Liver (tissue), 9 donors: Measurements from ENCODE around the gene CORO2B. TPM values are rescaled to one million over a fixed set of nuclear protein-coding genes. Genes with fewer than 3 reads are reported as not detected.

ENCODE experiments used
- DNase-seq: peaks from one replicate; pipeline ENCODE4 v3.0.0-alpha.2; 2017; ENCODE audit warnings: low spot score
- H3K27ac ChIP-seq, 2 donors: one replicate each; pipeline ENCODE4 v1.7.0; 2013; ENCODE audit warnings: inconsistent platforms in 2 of 2, low read length in 2 of 2, control low read depth in 1 of 2, low read depth in 1 of 2, mild to moderate bottlenecking in 1 of 2
- H3K27me3 ChIP-seq, 4 donors: one replicate each; pipeline versions ENCODE4 v1.6.1 to v1.7.0; 2013; ENCODE audit warnings: low read length in 3 of 4, inconsistent platforms in 1 of 4, mild to moderate bottlenecking in 1 of 4, moderate library complexity in 1 of 4; ENCODE audit not compliant: control insufficient read depth in 4 of 4, insufficient read depth in 4 of 4
- H3K36me3 ChIP-seq, 4 donors: one replicate each; pipeline versions ENCODE4 v1.6.1 to v1.7.0; 2013; ENCODE audit warnings: low read length in 3 of 4, mild to moderate bottlenecking in 3 of 4, low read depth in 1 of 4, moderate library complexity in 1 of 4; ENCODE audit not compliant: control insufficient read depth in 4 of 4, insufficient read depth in 3 of 4
- H3K4me1 ChIP-seq, 4 donors: one replicate each; pipeline versions ENCODE4 v1.6.1 to v1.7.0; 2013; ENCODE audit warnings: low read length in 3 of 4, mild to moderate bottlenecking in 3 of 4, moderate library complexity in 1 of 4; ENCODE audit not compliant: control insufficient read depth in 4 of 4, insufficient read depth in 4 of 4
- H3K4me3 ChIP-seq, 3 donors: one replicate each; pipeline versions ENCODE4 v1.6.1 to v1.7.0; 2013; ENCODE audit warnings: low read length in 3 of 3, control low read depth in 1 of 3, low read depth in 1 of 3, mild to moderate bottlenecking in 1 of 3
- H3K9ac ChIP-seq, 2 donors: one replicate each; pipeline ENCODE4 v1.7.0; 2013; ENCODE audit warnings: low read length in 2 of 2, mild to moderate bottlenecking in 2 of 2, moderate library complexity in 2 of 2, control low read depth in 1 of 2, low read depth in 1 of 2
- H3K9me3 ChIP-seq, 4 donors: one replicate each; pipeline versions ENCODE4 v1.6.1 to v1.7.0; 2013; ENCODE audit warnings: low read length in 3 of 4; ENCODE audit not compliant: control insufficient read depth in 4 of 4
- ATF3 ChIP-seq: IDR thresholded peaks from 2 replicates; pipeline ENCODE4 v1.6.1; 2016; ENCODE audit warnings: antibody characterized with exemption
- CTCF ChIP-seq: fragments of 150-350 bp; IDR thresholded peaks from 2 replicates; pipeline ENCODE4 v1.5.1; 2017; ENCODE audit warnings: improper control_type of control experiment, low read depth, low read length; ENCODE audit not compliant: missing input control
- EGR1 ChIP-seq, 2 donors: IDR thresholded peaks; 2 replicates each; pipeline ENCODE4 v1.6.1; 2016 to 2018; ENCODE audit warnings: antibody characterized with exemption in 2 of 2, low read depth in 2 of 2
- FOXA1 ChIP-seq: IDR thresholded peaks from 2 replicates; pipeline ENCODE4 v1.6.1; 2016; ENCODE audit warnings: antibody characterized with exemption
- FOXA2 ChIP-seq: IDR thresholded peaks from 2 replicates; pipeline ENCODE4 v1.6.1; 2016; ENCODE audit warnings: antibody characterized with exemption
- GABPA ChIP-seq, 2 donors: IDR thresholded peaks in 1 of 2; conservative IDR thresholded peaks in 1 of 2; 2 replicates each; pipeline ENCODE4 v1.6.1; 2016; ENCODE audit warnings: antibody characterized with exemption in 2 of 2, mild to moderate bottlenecking in 1 of 2, moderate library complexity in 1 of 2
- HNF4A ChIP-seq, 2 donors: conservative IDR thresholded peaks; 2 replicates each; pipeline ENCODE4 v1.6.1; 2016; ENCODE audit warnings: antibody characterized with exemption in 2 of 2, mild to moderate bottlenecking in 2 of 2
- HNF4G ChIP-seq: IDR thresholded peaks from 2 replicates; pipeline ENCODE4 v1.6.1; 2016; ENCODE audit warnings: antibody characterized with exemption
- JUND ChIP-seq, 2 donors: IDR thresholded peaks; 2 replicates each; pipeline ENCODE4 v1.6.1; 2016; ENCODE audit warnings: antibody characterized with exemption in 2 of 2
- MAX ChIP-seq: IDR thresholded peaks from 2 replicates; pipeline ENCODE4 v1.6.1; 2016; ENCODE audit warnings: antibody characterized with exemption
- NR2F2 ChIP-seq: IDR thresholded peaks from 2 replicates; pipeline ENCODE4 v1.6.1; 2016; ENCODE audit warnings: antibody characterized with exemption
- RAD21 ChIP-seq, 2 donors: IDR thresholded peaks; 2 replicates each; pipeline ENCODE4 v1.6.1; 2016; ENCODE audit warnings: antibody characterized with exemption in 2 of 2, mild to moderate bottlenecking in 2 of 2
- REST ChIP-seq: IDR thresholded peaks from 2 replicates; pipeline ENCODE4 v1.6.1; 2016; ENCODE audit warnings: antibody characterized with exemption, mild to moderate bottlenecking
- RXRA ChIP-seq, 2 donors: IDR thresholded peaks; 2 replicates each; pipeline ENCODE4 v1.6.1; 2017 to 2018; ENCODE audit warnings: antibody characterized with exemption in 2 of 2, mild to moderate bottlenecking in 1 of 2
- SP1 ChIP-seq: IDR thresholded peaks from 2 replicates; pipeline ENCODE4 v1.6.1; 2018; ENCODE audit warnings: antibody characterized with exemption, mild to moderate bottlenecking
- TAF1 ChIP-seq: conservative IDR thresholded peaks from 2 replicates; pipeline ENCODE4 v1.6.1; 2016; ENCODE audit warnings: antibody characterized with exemption, mild to moderate bottlenecking
- YY1 ChIP-seq: IDR thresholded peaks from 2 replicates; pipeline ENCODE4 v1.6.1; 2016; ENCODE audit warnings: antibody characterized with exemption, mild to moderate bottlenecking
- ZBTB33 ChIP-seq: IDR thresholded peaks from 2 replicates; pipeline ENCODE4 v1.6.1; 2016; ENCODE audit warnings: antibody characterized with exemption
- WGBS: extraction: QIAGEN DNeasy Blood & Tissue Kit; methylation state at CpG from one replicate; pipeline ENCODE4 v1.1.7; 2013; 5-methylcytosine and 5-hydroxymethylcytosine counted together
- polyA plus RNA-seq, 2 donors: library from polyadenylated mRNA; stranded (reverse) in 1 of 2; unstranded in 1 of 2; fragments of 200-250 nt in 1 of 2; fragments of >200 nt in 1 of 2; fragmentation: Nextera tagmentation in 1 of 2; extraction: Ambion mirVana in 1 of 2; gene quantifications; one replicate each; pipeline versions ENCODE4 v1.2.1 to v1.2.3, GENCODE V29; 2013 to 2015
- total RNA-seq, 2 donors: library from RNA; depleted of rRNA; stranded (reverse); fragments of >200 nt; gene quantifications; one replicate each; pipeline ENCODE4 v1.2.3, GENCODE V29; 2014
- donor health status: healthy.
- donor health status: healthy.
- donor health status: healthy.
- donor health status: healthy.
- donor health status: healthy.

The CORO2B gene
- total and polyA plus RNA-seq, 4 donors: 0.15 to 0.65 (median 0.52) TPM

- Histone ChIP-seq H3K4me3 (no peak overlapping the region), H3K27ac (no peak overlapping the region), H3K36me3 (no peaks in the 10 kb centered on the region), H3K4me1 (peaks cover 0 to 3% (median 1%) of the 10 kb centered on the region in 4 donors), H3K27me3 (no peaks in the 10 kb centered on the region), H3K9ac (no peak overlapping the region), H3K9me3 (no peaks in the 10 kb centered on the region)
- no peak for DNase-seq
- WGBS: 28% methylated on average over 19 of the region's 19 CpGs
- TF ChIP-seq GABPA (IDR thresholded peaks at IDR 0.05 in 1 of 2, conservative IDR thresholded peaks at IDR 0.05 in 1 of 2): no peak
- TF ChIP-seq NR2F2: no peak
- TF ChIP-seq RXRA (IDR thresholded peaks at IDR 0.05): no peak
- no peak for TF ChIP-seq FOXA1
- TF ChIP-seq FOXA2: no peak
- TF ChIP-seq YY1: no peak
- TF ChIP-seq JUND (IDR thresholded peaks at IDR 0.05): no peak
- TF ChIP-seq EGR1 (IDR thresholded peaks at IDR 0.05; ENCODE audit: low read depth in 2 of 2): no peak
- TF ChIP-seq RAD21 (IDR thresholded peaks at IDR 0.05): no peak
- TF ChIP-seq REST: no peak
- no peak for TF ChIP-seq TAF1
- TF ChIP-seq CTCF: no peak
- no peak for TF ChIP-seq ATF3
- no peak for TF ChIP-seq HNF4G
- no peak for TF ChIP-seq SP1
- no peak for TF ChIP-seq HNF4A (conservative IDR thresholded peaks at IDR 0.05)
- no peak for TF ChIP-seq ZBTB33
- no peak for TF ChIP-seq MAX
Measured at GRCh38 chr15:68700455-68701123, 121.8 kb downstream of the CORO2B start.
